GM18520 (cell line): Measurements from ENCODE around the gene WDR59.
"Not testable (repeated sequence)": the region's sequence is repeated elsewhere in the genome, so short reads cannot be mapped to it uniquely, and the experiment has no call there.

Experiments used
- ATAC-seq: cut with Tn5 transposase; IDR thresholded peaks from one replicate; pipeline ENCODE4 v1.9.1; 2021; ENCODE audit not compliant: unreplicated experiment

Gene WDR59

DNA sequence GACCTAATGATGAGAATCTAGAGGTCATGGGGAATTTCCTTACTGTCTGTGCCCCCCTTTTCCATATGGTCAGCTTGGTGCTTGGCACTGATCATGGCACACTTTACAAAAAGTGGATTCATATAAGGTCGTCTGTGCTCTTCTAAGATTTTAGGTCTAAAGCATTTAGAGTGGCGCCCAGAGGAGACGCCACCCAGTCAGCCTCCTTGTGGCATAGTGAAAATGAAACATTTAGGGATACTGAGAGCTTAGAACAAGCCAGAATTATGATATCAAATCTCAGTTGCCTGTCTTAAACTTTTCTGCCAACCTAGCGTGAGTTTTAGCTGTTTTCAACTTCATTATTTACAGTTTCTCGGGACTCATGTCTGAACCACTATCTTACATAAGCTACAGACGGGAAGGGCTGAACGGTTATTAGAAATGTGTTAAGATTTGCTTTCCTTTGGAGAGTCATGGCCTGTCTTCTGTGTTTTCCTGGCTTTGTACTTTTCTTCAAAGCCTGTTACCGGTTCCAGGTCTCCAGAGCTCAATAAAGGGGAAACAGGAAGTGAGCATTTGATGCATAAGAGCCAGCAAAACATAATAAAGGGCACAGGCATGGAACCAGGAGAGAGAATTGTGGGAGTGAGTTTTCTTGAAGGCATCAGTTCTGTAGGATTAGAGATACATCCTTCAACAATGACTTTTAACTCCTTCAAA is 27.6 kb upstream of the WDR59 start:
- ATAC-seq, result no peak

DNA sequence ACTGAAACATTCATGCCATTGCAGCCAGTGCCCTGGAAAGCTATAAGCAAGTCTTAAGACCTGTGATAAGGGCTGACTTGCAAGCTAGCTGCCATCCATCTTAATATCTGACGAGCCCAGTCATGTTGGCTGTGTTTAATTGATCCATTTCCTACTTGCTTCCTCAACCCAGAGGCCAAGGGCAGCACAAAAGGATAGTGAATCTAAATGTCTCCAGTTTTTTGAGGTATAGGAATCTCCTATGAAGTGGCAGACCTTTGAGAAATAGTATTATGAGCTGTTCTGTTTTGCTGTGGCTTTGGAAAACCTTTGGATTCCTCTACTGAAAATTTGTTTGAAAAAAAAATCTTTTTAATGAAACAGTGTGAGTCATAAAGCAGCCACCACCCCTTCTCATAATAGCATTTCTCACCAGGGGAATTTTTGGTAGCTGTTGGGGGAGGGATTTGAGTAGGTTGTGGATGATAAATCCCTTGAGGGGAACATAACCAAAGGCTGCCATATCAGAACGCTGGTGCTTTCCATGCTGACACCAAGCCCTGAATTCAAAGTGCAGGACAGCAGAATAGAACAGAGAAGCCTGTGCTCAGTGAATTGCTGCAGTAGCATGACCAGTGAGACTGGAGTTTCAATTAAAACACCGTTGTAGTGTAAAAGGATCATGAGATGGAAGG is 26.8 kb upstream of the WDR59 start:
- ATAC-seq, result peak; percentile 60

DNA sequence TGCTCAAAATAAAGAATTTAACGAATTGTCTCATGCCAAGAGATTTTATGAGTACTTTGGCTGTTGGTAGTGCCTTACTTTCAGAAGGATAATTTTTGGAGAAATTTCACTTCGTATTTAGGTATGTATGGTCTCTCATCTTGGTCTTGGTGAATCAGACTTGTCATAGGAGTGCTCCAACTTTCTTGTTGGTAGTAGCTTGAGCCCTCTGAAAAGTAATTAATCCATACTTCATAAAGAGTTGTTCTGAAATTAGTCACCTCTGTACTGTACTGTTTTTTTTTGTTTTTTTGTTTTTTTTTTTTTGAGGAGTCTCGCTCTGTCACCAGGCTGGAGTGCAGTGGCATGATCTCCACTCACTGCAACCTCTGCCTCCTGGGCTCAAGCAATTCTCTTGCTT is 25.5 kb upstream of the WDR59 start:
- no peak for ATAC-seq

DNA sequence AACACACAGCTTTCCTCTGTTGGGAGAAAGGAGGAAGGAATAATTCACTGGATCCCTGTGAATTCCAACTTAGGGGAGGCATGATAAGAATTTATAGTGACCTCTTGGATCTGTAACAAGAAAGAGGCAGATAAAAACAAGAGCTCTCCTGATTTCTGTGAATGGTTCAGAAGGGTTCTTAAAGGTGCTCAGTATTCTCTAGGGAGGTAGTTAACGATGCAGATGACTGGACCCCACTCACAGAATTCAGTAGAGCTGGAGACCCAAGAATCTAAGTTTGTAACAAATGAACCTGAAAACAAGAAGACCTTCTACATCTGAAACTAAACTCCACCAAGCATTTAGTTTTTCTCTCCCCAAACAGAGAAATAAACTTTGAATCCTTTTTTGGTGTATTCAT is 22.5 kb upstream of the WDR59 start:
- ATAC-seq, result no peak

DNA sequence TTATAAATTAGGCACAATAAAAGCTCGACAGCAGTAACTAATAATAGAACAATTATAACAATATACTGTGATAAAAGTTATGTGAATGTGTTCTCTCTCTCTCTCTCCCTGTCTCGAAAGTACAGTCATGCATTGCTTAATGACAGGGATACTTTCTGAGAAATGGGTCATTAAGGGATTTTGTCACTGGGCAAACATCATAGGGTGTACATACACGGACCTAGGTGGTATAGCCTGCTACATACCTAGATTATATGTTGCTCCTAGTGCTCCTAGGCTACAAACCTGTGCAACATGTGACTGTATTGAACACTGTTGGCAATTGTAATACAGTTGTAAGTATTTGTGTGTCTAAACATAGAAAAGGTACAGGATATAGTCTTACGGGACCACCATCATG is 20.8 kb upstream of the WDR59 start:
- ATAC-seq, result no peak

DNA sequence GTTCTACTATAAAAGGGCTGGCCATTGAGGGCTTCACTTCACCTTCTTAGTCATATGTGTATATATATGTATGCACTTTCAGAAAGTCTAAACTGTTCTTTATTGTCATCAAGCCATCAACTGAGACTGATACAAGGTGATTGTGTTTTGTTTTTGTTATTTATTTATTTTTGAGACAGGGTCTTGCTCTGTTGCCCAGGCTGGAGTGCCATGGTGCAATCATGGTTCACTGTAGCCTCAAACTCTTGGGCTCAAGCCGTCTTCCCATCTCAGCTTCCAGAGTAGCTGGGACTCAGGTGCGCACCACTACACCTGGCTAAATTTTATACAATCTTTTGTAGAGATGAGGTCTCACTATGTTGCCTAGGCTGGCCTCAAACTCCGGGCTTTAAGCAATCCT is 19.5 kb upstream of the WDR59 start:
- ATAC-seq, result no peak

DNA sequence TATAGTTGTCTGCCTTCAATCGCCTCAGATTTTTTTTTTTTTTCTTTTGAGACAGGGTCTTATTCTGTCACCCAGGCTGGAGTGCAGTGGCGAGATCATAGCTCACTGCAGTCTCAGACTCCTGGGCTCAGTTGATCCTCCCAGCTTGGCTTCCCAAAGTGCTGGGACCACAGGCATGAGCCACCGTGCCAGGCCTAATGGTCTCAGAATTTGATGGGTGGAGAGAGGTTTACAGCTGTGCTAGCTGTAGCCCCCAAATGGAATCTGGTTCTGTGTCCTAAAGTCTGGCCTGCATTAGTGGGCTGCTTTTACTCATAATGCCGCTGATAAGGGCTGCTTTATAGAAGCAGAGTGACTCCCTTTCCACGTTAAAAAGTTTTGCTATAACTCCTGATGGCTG is 19.0 kb upstream of the WDR59 start:
- ATAC-seq, result no peak

DNA sequence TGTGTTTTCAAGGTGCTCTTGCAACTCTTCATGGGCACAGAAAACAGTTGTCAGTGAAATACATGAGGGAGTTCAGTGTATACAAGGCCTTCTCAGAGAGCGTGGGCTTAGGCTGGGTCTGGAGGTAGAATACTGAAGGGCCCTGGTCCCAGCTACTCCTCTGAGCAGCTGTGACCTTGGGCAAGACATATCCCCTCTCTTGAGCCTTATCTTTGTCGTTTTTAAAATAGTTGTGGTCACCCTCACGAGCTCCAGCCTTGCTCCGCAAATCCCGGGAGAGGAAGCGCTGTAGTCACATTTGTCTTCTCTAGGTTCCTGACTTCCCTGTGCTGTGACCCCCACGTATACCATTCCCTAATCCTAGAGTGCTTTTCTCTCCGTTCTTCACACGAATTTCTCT is 17.6 kb upstream of the WDR59 start:
- no peak for ATAC-seq

DNA sequence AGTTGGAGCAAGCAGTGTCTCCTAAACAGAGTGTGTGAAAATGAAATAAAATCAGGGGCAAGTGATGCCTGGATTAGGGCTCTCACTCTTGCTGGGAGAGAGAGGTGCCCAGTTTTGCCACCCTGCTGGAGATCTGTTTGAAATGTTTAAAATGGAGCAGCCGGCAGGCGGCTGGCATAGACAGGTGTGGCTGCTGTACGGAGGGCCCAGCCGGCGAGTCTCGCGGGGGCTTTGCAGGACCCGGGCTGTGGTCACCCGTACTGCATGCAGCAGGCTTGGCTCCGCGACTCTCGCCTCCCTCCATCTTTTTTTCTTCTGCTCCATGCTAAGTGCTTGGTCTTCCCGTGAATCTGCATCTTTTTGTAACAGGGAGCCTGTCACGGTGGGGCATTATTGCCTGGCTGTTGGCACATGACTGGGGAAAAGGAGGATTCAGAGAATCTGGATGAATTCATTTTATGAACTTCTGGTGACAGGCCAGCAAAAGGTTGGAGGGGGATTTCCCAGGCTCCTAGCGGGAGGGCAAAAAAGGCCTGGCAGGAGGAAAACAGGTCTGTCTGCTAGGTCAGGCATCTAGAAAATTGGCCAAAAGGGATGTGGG is 15.7 kb upstream of the WDR59 start:
- ATAC-seq, result no peak

DNA sequence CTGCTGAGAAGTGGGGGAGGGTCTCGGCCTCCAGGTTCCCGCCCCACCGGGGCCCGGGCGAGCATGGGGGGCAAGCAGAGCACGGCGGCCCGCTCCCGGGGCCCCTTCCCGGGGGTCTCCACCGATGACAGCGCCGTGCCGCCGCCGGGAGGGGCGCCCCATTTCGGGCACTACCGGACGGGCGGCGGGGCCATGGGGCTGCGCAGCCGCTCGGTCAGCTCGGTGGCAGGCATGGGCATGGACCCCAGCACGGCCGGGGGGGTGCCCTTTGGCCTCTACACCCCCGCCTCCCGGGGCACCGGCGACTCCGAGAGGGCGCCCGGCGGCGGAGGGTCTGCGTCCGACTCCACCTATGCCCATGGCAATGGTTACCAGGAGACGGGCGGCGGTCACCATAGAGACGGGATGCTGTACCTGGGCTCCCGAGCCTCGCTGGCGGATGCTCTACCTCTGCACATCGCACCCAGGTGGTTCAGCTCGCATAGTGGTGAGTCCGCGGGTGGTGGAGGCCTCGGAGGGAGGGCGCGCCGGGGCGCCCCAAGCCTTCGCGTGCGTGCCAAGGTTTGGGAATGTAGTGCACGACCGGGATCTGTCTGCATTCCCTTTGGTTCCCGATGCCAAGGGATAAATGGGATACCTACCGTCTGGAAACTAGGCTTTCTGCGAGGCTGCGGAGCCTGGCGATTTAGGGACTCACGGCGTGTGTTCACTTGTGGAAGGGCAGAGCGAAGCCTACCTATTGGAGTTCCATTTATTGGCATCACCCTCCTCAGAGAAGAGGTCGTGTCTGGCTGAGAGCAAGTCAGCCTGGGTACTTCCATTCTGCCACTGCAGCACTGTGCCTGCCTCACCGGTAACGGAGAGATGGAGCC is 14.9 kb upstream of the WDR59 start:
- ATAC-seq, result no peak

DNA sequence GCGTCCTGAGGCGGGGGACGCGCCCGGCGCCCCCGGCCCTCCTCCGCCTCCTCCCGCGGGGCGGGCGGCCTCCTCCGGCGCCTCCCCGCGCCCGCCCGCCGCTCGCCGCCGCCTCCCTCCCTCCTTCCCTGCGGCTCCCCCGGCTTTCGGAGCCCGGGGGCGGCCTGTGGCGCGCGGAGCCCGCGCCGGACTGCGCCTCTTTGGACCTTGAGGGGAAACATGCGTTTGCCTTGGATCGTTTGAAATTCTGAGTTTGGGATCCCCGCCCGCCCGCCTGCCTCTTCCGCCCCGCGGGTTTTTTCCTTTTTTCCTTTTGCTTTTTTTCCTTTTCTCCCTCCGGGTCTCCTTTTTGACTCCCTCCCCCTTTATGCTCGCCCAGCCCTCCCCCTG is 14.3 kb upstream of the WDR59 start:
- ATAC-seq, result peak; percentile 15

DNA sequence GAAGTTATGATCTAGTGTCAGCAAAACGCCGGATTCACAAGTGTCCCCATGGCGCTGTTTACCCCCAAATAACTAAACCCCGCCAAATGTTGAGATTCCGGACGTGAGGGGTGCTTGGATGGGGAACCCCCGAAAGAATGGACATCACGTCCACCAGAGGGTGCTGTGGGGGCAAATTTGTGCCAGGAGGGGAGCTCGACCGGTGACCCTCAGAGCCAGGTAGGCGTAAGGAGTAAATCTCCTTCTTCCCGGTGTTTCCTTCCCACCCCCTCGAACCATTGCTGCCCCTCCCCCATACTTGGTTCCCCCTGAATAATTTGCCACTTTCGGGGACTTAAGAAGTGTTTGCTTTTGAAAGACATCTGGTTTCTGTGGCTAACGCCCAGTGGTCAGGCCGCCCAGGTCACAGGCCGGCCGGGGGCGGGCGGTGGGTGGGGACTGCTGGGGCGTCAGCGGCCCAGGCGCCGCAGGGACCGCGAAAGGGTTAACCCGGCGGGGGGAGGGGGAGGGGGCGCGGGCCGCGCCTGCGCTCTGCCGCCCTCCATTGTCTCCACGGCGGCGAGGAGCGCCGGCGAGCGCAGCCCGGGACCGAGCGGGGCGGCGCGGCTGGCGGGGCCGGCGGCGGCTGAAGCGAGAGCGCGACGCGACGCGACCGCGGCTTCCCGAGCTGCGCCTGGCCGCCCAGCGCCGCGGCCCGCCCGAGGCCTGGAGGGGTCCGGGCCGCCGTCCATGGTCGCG is 13.7 kb upstream of the WDR59 start, which contains the start of gene ZNRF1:
ZNRF1 (plus strand) TSS at position 544 of the 738 bp plus-strand sequence. CDS start 648 bp downstream, outside the sequence.
- peak; percentile 63 for ATAC-seq

DNA sequence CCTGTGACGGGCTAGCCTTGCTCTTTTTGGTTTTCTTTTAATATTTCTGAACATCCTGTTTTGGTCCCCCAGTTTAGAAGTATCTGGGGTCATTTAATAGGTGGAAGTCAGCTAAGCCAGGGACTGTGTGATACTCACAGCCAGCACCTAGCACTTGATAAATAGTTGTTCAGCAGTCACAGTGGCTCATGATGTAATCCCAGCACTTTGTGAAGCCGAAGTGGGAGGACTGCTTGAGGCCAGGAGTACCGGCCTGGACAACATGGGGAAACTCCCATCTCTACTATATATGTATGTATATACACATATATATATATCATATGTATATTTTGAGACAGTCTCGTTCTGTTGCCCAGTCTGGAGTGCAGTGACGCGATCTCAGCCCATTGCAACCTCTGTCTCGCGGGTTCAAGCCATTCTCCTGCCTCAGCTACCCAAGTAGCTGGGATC is 12.1 kb upstream of the WDR59 start:
- no peak for ATAC-seq

DNA sequence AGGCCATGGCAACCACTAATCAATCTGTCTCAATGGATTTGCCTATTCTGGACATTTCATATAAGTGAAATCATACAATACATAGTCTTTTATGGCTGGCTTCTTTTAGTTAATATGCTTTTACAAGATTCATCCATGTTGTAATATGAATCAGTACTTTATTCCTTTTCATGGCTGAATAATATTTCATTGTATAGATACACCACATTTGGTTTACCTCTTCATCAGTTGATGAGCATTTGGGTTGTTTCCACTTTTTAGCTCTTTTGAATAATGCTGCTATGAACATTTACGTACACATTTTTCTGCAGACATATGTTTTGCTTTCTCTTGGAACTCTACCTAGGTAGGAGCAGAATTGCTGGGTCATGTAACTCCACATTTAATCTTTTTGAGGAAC is 11.1 kb upstream of the WDR59 start:
- ATAC-seq, result no peak

DNA sequence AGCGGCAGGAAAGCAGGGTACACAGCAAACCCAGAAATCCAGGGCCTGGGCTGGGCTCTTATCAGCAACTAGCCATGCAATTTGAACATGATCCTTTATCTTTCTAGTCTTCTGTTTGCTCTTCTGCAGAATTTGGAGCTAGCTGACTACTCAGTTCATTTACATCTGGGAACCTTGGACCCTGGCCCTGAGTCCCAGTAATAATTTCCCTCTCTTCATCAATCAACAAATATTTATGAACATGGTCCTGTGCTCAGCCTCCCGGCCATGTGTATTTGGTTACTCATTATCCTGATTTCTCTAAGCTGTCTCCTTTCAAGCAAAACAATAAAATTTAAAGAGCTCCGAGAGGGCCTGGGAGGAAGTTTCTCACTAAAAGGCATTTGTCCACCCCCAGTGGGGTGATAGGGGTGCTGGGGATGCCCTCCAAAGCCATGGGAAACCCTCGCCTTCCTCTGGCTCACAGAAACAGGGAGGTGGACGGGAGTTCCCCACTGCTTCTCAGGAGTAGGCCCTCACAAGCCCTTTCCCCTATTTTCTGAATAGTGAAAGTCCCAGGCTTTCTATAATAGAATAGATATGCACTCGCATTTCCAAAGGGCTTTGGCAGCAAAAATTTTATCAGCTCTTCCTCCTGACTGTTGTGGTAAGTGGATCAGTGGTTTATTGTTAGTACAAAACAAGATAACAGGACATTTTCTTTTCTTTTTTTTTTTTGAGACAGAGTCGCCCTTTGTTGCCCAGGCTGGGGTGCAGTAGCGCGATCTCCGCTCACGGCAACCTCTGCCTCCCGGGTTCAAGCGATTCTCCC is 6.9 kb upstream of the WDR59 start:
- ATAC-seq, result no peak

DNA sequence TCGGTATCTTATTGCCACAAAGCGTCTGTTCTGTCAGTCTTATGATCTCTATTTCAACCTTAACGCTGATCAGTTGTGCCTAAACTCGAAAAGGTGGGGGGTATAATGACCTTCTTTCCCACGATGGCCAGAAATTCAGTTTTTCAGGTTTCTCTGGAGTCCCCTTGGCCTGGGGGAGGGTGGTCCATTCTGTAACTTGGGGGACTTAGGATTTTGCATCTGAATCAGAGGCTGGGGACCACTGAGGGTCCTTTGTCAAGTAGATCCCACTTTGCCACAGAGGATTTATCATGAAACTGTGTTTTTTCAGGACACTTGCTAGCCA is 6.3 kb upstream of the WDR59 start:
- ATAC-seq, result no peak

DNA sequence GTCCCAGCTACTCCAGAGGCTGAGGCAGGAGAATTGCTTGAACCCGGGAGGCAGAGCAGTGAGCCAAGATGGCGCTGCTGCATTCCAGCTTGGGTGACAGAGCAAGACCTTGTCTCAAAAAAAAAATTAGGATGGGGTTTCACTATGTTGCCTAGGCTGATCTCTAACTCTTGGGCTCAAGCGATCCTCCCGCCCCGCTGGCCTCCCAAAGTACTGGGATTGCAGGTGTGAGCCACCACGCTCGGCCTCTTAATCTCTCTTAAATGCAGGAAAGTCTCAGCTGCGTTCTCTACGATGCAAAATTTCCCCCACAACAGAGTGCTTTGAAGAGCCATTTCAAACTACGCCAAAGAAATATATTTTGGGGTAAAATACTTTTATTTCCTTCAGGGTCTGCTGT is 5.9 kb upstream of the WDR59 start:
- ATAC-seq, result no peak

DNA sequence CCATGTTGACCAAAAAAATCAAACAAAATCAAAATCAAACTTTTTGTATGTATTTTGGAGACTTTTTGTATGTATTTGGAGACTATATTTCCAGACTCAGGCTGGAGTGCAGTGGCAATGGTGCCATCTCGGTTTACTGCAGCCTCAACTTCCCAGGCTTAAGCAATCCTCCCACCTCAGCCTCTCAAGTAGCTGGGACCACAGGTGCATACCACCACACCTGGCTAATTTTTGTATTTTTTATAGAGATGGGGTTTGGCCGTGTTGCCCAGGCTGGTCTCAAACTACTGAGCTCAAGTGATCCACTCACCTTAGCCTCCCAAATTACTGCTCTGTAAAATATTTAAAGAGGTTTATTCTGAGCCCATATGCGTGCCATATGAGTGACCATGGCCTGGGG is 4.9 kb upstream of the WDR59 start:
- ATAC-seq, result not testable (repeated sequence)

DNA sequence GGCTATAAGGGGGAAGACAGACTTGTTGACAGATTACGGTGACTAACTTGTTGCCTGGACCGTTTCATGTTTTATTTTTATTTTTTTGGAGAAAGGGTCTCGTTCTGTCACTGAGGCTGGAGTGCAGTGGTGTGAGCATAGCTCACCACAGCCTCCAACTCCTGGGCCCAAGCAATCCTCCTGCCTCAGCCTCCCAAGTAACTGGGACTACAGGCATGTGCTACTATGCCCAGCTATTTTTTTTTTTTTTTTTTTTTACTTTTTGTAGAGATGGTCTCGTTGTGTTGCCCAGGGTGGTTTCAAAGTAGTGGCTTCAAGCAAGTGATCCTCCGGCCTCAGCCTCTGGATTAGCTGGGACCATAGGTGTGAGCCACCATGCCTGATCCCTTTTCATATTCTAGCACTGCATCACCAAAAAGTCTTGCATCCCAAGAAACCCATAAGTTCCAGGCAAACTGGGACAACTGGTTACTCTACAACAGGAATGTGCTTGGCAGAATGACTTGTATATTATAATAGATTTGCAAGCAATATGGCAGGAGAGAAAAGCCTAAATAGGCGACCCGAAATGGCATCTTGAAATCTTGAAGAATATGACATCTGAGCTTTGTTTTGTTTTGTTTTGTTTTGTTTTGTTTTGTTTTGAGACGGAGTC is 2.2 kb upstream of the WDR59 start:
- no peak for ATAC-seq

DNA sequence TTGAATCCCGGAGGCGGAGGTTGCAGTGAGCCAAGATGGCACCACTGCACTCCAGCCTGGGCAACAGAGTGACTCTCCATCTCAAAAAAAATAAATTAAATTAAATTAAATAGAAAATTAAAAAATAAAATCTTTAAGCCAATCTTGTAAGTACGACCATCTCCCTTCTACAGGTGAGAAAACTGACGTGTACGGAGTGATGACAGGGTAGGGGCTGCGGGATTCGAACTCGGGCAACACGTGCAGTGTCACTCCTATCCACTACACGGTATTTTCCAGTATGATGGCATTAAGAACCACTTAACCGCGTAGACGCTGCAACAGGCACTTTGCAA is 762 bp downstream of the WDR59 start:
- ATAC-seq, result no peak
